ENCODE data around the gene DNHD1.

DNA sequence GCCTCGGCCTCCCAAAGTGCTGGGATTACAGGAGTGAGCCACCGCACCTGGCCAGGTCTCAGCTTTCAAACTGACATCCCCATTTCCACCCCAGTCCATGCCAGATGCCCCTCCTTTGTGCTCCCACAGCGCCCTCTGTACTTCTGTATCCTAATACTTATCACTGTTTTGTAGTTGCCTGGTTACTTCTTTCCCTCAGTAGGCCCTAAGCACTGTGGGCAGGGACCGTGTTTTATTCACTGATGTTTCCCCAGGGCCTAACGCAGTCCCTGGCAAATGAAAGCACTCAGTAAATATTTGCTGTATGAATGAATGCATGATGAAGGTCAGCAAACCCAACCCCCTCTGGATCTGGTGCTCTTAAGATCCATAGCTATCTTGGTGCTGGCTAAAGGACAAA is 21.1 kb upstream of the DNHD1 start:
- TF ChIP-seq YY1 (IDR thresholded peaks at IDR 0.05; ENCODE audit: insufficient read depth, insufficient read length) (no peak), ZNF274 (IDR thresholded peaks at IDR 0.05; ENCODE audit: low read depth, low read length) (no peak)

All from NT2/D1 (cell line).